Transverse colon (tissue), 3 donors: Measurements from ENCODE around the gene USPL1.

ENCODE experiments used
- CTCF ChIP-seq, 5 experiments: fragments of 200-600 bp in 3 of 5; fragments of 450-650 bp in 2 of 5; sonication (generic) in 3 of 5; IDR thresholded peaks; 1 replicate in 2 of 5; 2 replicates in 3 of 5; pipeline ENCODE4 v1.5.1; 2016 to 2017; ENCODE audit warnings: antibody characterized with exemption in 5 of 5, inconsistent platforms in 3 of 5, mild to moderate bottlenecking in 2 of 5, moderate library complexity in 1 of 5
- POLR2A ChIP-seq: fragments of 450-650 bp; IDR thresholded peaks from one replicate; pipeline ENCODE4 v1.6.1; 2016; ENCODE audit warnings: antibody characterized with exemption, mild to moderate bottlenecking, moderate library complexity

GRCh38 chr13:30689752-30690151, 72.0 kb downstream of the USPL1 start:
- TF ChIP-seq POLR2A (no peak), CTCF (IDR thresholded peaks at IDR 0.05) (no peak)
